GM12891 (cell line): ENCODE results near the gene THSD8.

Experiments
- DNase-seq: peaks from one replicate; pipeline ENCODE4 v3.0.0; 2011; ENCODE audit warnings: low spot score; ENCODE audit not compliant: insufficient read length
- FAIRE-seq: peaks from 2 replicates; lab custom pipeline; 2011; peaks lifted over from hg19 to GRCh38; lab: Jason Lieb, UNC
- PAX5 ChIP-seq: IDR thresholded peaks from 2 replicates; pipeline ENCODE4 v1.6.1; 2011; ENCODE audit warnings: low read length, moderate library complexity, mild to moderate bottlenecking; ENCODE audit not compliant: insufficient read depth, severe bottlenecking
- POLR2A ChIP-seq: IDR thresholded peaks from 2 replicates; pipeline ENCODE4 v1.6.1; 2011; ENCODE audit warnings: low read depth, low read length, control low read depth
- POLR2AphosphoS5 ChIP-seq: IDR thresholded peaks from 2 replicates; pipeline ENCODE4 v1.6.1; 2011; ENCODE audit warnings: low read depth, low read length, control low read depth
- POU2F2 ChIP-seq: IDR thresholded peaks from 2 replicates; pipeline ENCODE4 v1.6.1; 2011; ENCODE audit warnings: low read depth, mild to moderate bottlenecking, control low read depth, low read length, moderate library complexity
- SPI1 ChIP-seq: IDR thresholded peaks from 2 replicates; pipeline ENCODE4 v1.6.1; 2011; ENCODE audit warnings: low read depth, low read length, control low read depth
- TAF1 ChIP-seq: IDR thresholded peaks from 2 replicates; pipeline ENCODE4 v1.6.1; 2011; ENCODE audit warnings: low read depth, low read length, control low read depth

THSD8 gene

GRCh38 chr19:12821761-12822160 is 19.9 kb downstream of the THSD8 start:
- no peak for DNase-seq
- no peak for TF ChIP-seq PAX5
- TF ChIP-seq POLR2AphosphoS5, result no peak
- no peak for TF ChIP-seq SPI1
- no peak for TF ChIP-seq POLR2A
- no peak for TF ChIP-seq TAF1
- no peak for TF ChIP-seq POU2F2
- no peak for FAIRE-seq

GRCh38 chr19:12825254-12826131 is 23.6 kb downstream of the THSD8 start:
- no peak for TF ChIP-seq SPI1
- no peak for TF ChIP-seq PAX5
- no peak for TF ChIP-seq POU2F2
- no peak for TF ChIP-seq TAF1
- no peak for TF ChIP-seq POLR2AphosphoS5
- TF ChIP-seq POLR2A, result no peak
- FAIRE-seq (no peak), DNase-seq (no peak)

- FAIRE-seq, result no peak
- no peak for DNase-seq
- TF ChIP-seq POU2F2 (no peak), POLR2AphosphoS5 (no peak), SPI1 (no peak), POLR2A (no peak), PAX5 (no peak), TAF1 (no peak)
Measured at GRCh38 chr19:12828494-12828893, 26.6 kb downstream of the THSD8 start.

GRCh38 chr19:12833418-12833737 is 31.5 kb downstream of the THSD8 start:
- TF ChIP-seq TAF1 (no peak), PAX5 (no peak), POLR2AphosphoS5 (no peak), POU2F2 (no peak), POLR2A (no peak), SPI1 (no peak)
- FAIRE-seq, result no peak
- DNase-seq, result no peak

- TF ChIP-seq PAX5 (no peak), POU2F2 (no peak), TAF1 (no peak), SPI1 (no peak), POLR2A (no peak), POLR2AphosphoS5 (no peak)
- DNase-seq (no peak), FAIRE-seq (no peak)
Measured at GRCh38 chr19:12833738-12834565, 32.1 kb downstream of the THSD8 start.

- TF ChIP-seq TAF1, result no peak
- TF ChIP-seq PAX5, result no peak
- TF ChIP-seq POLR2A, result no peak
- no peak for TF ChIP-seq SPI1
- no peak for TF ChIP-seq POLR2AphosphoS5
- no peak for TF ChIP-seq POU2F2
- FAIRE-seq, result no peak
- no peak for DNase-seq
Measured at GRCh38 chr19:12834566-12834943, 32.7 kb downstream of the THSD8 start, which contains the start of gene RTBDN. Gene RTBDN (minus strand): TSS chr19:12834579. CDS start chr19:12829979, 4,600 bp downstream.

GRCh38 chr19:12834976-12835757 is 33.3 kb downstream of the THSD8 start:
- TF ChIP-seq PAX5, result no peak
- no peak for TF ChIP-seq SPI1
- TF ChIP-seq POLR2A, result no peak
- TF ChIP-seq POLR2AphosphoS5, result no peak
- no peak for TF ChIP-seq TAF1
- TF ChIP-seq POU2F2, result no peak

GRCh38 chr19:12836529-12836863 is 34.6 kb downstream of the THSD8 start:
- no peak for TF ChIP-seq PAX5
- TF ChIP-seq POLR2AphosphoS5, result no peak
- no peak for TF ChIP-seq TAF1
- no peak for TF ChIP-seq POLR2A
- TF ChIP-seq POU2F2, result no peak
- TF ChIP-seq SPI1, result no peak
- DNase-seq (no peak), FAIRE-seq (no peak)

More at GRCh38 chr19:12834976-12835757, 33.3 kb downstream of the THSD8 start:
- no peak for FAIRE-seq
- no peak for DNase-seq

GRCh38 chr19:12837225-12837624 is 35.4 kb downstream of the THSD8 start:
- DNase-seq, result no peak
- no peak for TF ChIP-seq POU2F2
- no peak for TF ChIP-seq SPI1
- TF ChIP-seq POLR2A, result no peak
- no peak for TF ChIP-seq TAF1
- TF ChIP-seq POLR2AphosphoS5, result no peak
- FAIRE-seq, result no peak
